Thyroid gland (tissue), 4 donors: Measurements from ENCODE around the gene DPF3.

Experiments used
- POLR2A ChIP-seq, 2 donors: fragments of 450-650 bp; IDR thresholded peaks; one replicate each; pipeline ENCODE4 v1.6.1; 2017; ENCODE audit warnings: antibody characterized with exemption in 2 of 2, mild to moderate bottlenecking in 2 of 2, moderate library complexity in 1 of 2
- TF ChIP-seq, protein P1 (sequence below), 6 experiments: fragments of 200-600 bp in 3 of 6; fragments of 450-650 bp in 3 of 6; sonication (generic) in 3 of 6; IDR thresholded peaks; one replicate each; pipeline ENCODE4 v1.5.1; 2016 to 2019; ENCODE audit warnings: antibody characterized with exemption in 6 of 6, mild to moderate bottlenecking in 2 of 6, inconsistent platforms in 1 of 6, moderate library complexity in 1 of 6

DNA sequence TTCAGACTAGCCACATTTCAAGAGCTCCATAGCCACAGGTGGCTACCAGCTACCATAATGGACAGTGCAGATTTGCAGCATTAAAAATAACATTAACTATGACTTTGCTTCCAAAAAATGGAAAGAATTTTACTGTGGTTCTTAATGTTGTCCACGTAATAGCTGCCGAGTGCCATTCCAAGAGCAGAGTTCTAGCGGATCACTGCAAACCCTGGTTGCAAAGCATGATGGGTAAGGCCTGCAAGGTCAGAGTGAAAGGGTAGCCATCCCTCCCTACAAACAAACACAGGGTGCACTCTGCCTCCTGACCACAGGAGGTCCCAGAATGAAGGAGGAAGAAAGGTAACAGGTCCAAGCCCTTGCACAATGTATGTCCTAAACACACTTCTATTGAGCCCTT is 157.6 kb downstream of the DPF3 start:
- TF ChIP-seq, protein P1, sequence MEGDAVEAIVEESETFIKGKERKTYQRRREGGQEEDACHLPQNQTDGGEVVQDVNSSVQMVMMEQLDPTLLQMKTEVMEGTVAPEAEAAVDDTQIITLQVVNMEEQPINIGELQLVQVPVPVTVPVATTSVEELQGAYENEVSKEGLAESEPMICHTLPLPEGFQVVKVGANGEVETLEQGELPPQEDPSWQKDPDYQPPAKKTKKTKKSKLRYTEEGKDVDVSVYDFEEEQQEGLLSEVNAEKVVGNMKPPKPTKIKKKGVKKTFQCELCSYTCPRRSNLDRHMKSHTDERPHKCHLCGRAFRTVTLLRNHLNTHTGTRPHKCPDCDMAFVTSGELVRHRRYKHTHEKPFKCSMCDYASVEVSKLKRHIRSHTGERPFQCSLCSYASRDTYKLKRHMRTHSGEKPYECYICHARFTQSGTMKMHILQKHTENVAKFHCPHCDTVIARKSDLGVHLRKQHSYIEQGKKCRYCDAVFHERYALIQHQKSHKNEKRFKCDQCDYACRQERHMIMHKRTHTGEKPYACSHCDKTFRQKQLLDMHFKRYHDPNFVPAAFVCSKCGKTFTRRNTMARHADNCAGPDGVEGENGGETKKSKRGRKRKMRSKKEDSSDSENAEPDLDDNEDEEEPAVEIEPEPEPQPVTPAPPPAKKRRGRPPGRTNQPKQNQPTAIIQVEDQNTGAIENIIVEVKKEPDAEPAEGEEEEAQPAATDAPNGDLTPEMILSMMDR (IDR thresholded peaks at IDR 0.05) = no peak
- TF ChIP-seq POLR2A (IDR thresholded peaks at IDR 0.05) = no peak
